K562 (cell line): ENCODE results near the gene PATL2. TPM values are rescaled to one million over a fixed set of nuclear protein-coding genes. Genes with fewer than 3 reads are reported as not detected.
A peak's percentile ranks its signal among the peaks of the same experiment; 100 is the strongest.

Experiments used
- ATAC-seq: fragments of 200-7000 bp; cut with Tn5 transposase; 3 replicates; pipeline ENCODE4 v1.9.1; 2020; ENCODE audit warnings: moderate library complexity
- BruUV-seq: library from RNA; stranded (reverse); fragments of 400-500 nt; replicated peaks from 2 replicates; lab custom pipeline; 2021; lab: Mats Ljungman, UMichigan
- CTCF ChIA-PET: fragments of 300-600 bp; formaldehyde crosslinking; extraction: SDS; loops from one replicate; lab custom pipeline; 2021; ENCODE audit warnings: low intra/inter-chr PET ratio; lab: Yijun Ruan, JAX
- POLR2A ChIA-PET: fragments of 300-600, 350-650 bp; sonication (Branson Sonifier 250); formaldehyde crosslinking; extraction: SDS; loops from one replicate; lab custom pipeline; 2021; ENCODE audit warnings: antibody characterized with exemption, inconsistent platforms; lab: Yijun Ruan, JAX
- DNase-seq, 4 experiments: peaks; one replicate each; pipeline versions ENCODE4 v3.0.0 to v3.0.0-alpha.2; 2011 to 2018; ENCODE audit warnings: low spot score in 3 of 4, mixed read lengths in 3 of 4; ENCODE audit errors: extremely low read depth in 1 of 4
- FAIRE-seq: peaks from 2 replicates; lab custom pipeline; 2011; peaks lifted over from hg19 to GRCh38; lab: Jason Lieb, UNC
- H2AFZ ChIP-seq: 2 replicates; pipeline ENCODE4 v1.6.0; 2011; ENCODE audit warnings: low read depth, low read length, control low read depth, inconsistent platforms
- H3K27ac ChIP-seq: fragments of 200-600 bp; 3 replicates; pipeline ENCODE4 v1.8.0; 2011; ENCODE audit warnings: low read depth, mild to moderate bottlenecking, control low read depth, inconsistent platforms, low read length, moderate library complexity, mixed read lengths; ENCODE audit errors: extremely low read depth
- H3K27me3 ChIP-seq, 2 experiments: fragments of 300-600 bp in 1 of 2; 2 replicates in 1 of 2; 3 replicates in 1 of 2; pipeline versions ENCODE4 v1.6.0 to v1.8.0; 2011; ENCODE audit warnings: inconsistent platforms in 2 of 2, low read length in 2 of 2, mild to moderate bottlenecking in 1 of 2, mixed read lengths in 1 of 2, moderate library complexity in 1 of 2; ENCODE audit not compliant: control insufficient read depth in 2 of 2, insufficient read depth in 2 of 2
- H3K36me3 ChIP-seq: fragments of 300-600 bp; 3 replicates; pipeline ENCODE4 v1.8.0; 2011; ENCODE audit warnings: mild to moderate bottlenecking, low read length, inconsistent platforms; ENCODE audit not compliant: control insufficient read depth, insufficient read depth
- H3K4me1 ChIP-seq, 2 experiments: fragments of 200-600 bp in 1 of 2; replicated peaks in 1 of 2; 2 replicates in 1 of 2; 3 replicates in 1 of 2; pipeline versions ENCODE4 v1.5.1 to v1.8.0; 2011; ENCODE audit warnings: inconsistent platforms in 2 of 2, low read length in 2 of 2, mild to moderate bottlenecking in 1 of 2, mixed read lengths in 1 of 2, moderate library complexity in 1 of 2; ENCODE audit not compliant: control insufficient read depth in 2 of 2, insufficient read depth in 2 of 2
- H3K4me2 ChIP-seq: 2 replicates; pipeline ENCODE4 v1.6.1; 2011; ENCODE audit warnings: low read length, control low read depth, inconsistent platforms, mixed read lengths; ENCODE audit not compliant: insufficient read depth
- H3K4me3 ChIP-seq: fragments of 200-600 bp; sonication (generic), shearing (Covaris generic); 2 replicates; pipeline ENCODE4 v1.5.1; 2016; ENCODE audit warnings: control low read depth, inconsistent platforms
- H3K79me2 ChIP-seq: fragments of 200-600 bp; 3 replicates; pipeline ENCODE4 v1.8.0; 2011; ENCODE audit warnings: low read length, inconsistent platforms; ENCODE audit not compliant: control insufficient read depth, insufficient read depth
- H3K9ac ChIP-seq, 2 experiments: 2 replicates each; pipeline versions ENCODE4 v1.6.0 to v1.6.1; 2011; ENCODE audit warnings: low read depth in 2 of 2, low read length in 2 of 2, control low read depth in 1 of 2, inconsistent platforms in 1 of 2, mild to moderate bottlenecking in 1 of 2, mixed read lengths in 1 of 2; ENCODE audit not compliant: insufficient read depth in 1 of 2
- H3K9me1 ChIP-seq: one replicate; pipeline ENCODE4 v1.6.0; 2011; ENCODE audit warnings: inconsistent platforms, mild to moderate bottlenecking, low read length, moderate library complexity; ENCODE audit not compliant: control insufficient read depth, insufficient read depth
- H3K9me3 ChIP-seq: replicated peaks from 2 replicates; pipeline ENCODE4 v1.5.1; 2011; ENCODE audit warnings: low read depth, low read length, inconsistent platforms; ENCODE audit not compliant: control insufficient read depth, insufficient read depth
- H4K20me1 ChIP-seq: replicated peaks from 2 replicates; pipeline ENCODE4 v1.6.1; 2011; ENCODE audit warnings: low read length, inconsistent platforms, mixed read lengths; ENCODE audit not compliant: control insufficient read depth, insufficient read depth
- ARID2 ChIP-seq: fragments of 450-650 bp; IDR thresholded peaks from 2 replicates; pipeline ENCODE4 v1.6.1; 2017; ENCODE audit warnings: antibody characterized with exemption, mild to moderate bottlenecking
- E2F4 ChIP-seq: sonication (generic); formaldehyde crosslinking; IDR thresholded peaks from 2 replicates; pipeline ENCODE4 v1.8.0; 2022; ENCODE audit warnings: mild to moderate bottlenecking, low read depth, missing genetic modification reagents
- EHMT2 ChIP-seq: fragments of 450-650 bp; IDR thresholded peaks from 2 replicates; pipeline ENCODE4 v1.6.1; 2018; ENCODE audit warnings: antibody characterized with exemption
- NR4A1 ChIP-seq, 2 experiments: fragments of 250-450 bp in 1 of 2; fragments of 450-650 bp in 1 of 2; sonication (Bioruptor Pico) in 1 of 2; IDR thresholded peaks; 2 replicates each; pipeline versions ENCODE4 v1.4.0 to v1.6.1; 2016 to 2020; ENCODE audit warnings: mild to moderate bottlenecking in 2 of 2, missing compliant biosample characterization in 1 of 2, missing genetic modification characterization in 1 of 2, moderate library complexity in 1 of 2
- SMARCC2 ChIP-seq: fragments of 450-650 bp; IDR thresholded peaks from 2 replicates; pipeline ENCODE4 v1.6.1; 2017; ENCODE audit warnings: antibody characterized with exemption, moderate library complexity, mild to moderate bottlenecking, low read depth
- TBP ChIP-seq: optimal IDR thresholded peaks from 2 replicates; pipeline ENCODE3; 2011; ENCODE audit warnings: low read depth, low read length, improper control_type of control experiment
- TFAM ChIP-seq: fragments of 250-450 bp; sonication (Bioruptor Pico); conservative IDR thresholded peaks from 2 replicates; pipeline ENCODE4 v1.5.0; 2021; ENCODE audit warnings: mild to moderate bottlenecking, moderate library complexity
- ZBTB34 ChIP-seq: fragments of 250-450 bp; sonication (Bioruptor Pico); IDR thresholded peaks from 2 replicates; pipeline ENCODE4 v1.8.0; 2021; ENCODE audit warnings: mild to moderate bottlenecking, moderate library complexity
- ZFP91 ChIP-seq: sonication (generic); formaldehyde crosslinking; IDR thresholded peaks from 2 replicates; pipeline ENCODE4 v1.8.0; 2022; ENCODE audit warnings: mild to moderate bottlenecking, missing genetic modification reagents
- ZKSCAN3 ChIP-seq: fragments of 250-450 bp; sonication (Bioruptor Pico); IDR thresholded peaks from 2 replicates; pipeline ENCODE4 v1.4.0; 2020
- ZMIZ1 ChIP-seq, 2 experiments: fragments of 150-350 bp in 1 of 2; IDR thresholded peaks; 2 replicates each; pipeline ENCODE4 v1.6.1; 2012 to 2016; ENCODE audit warnings: low read depth in 2 of 2, low read length in 2 of 2, mild to moderate bottlenecking in 1 of 2, moderate library complexity in 1 of 2
- ZNF561 ChIP-seq: fragments of 450-650 bp; formaldehyde crosslinking; conservative IDR thresholded peaks from 2 replicates; pipeline ENCODE4 v1.4.0; 2020; ENCODE audit warnings: mild to moderate bottlenecking, moderate library complexity
- ZNF785 ChIP-seq: fragments of 250-450 bp; sonication (Bioruptor Pico); IDR thresholded peaks from 2 replicates; pipeline ENCODE4 v1.4.0; 2020; ENCODE audit warnings: mild to moderate bottlenecking
- WGBS: fragments of 100-300 bp; shearing (Covaris generic); methylation state at CpG from one replicate; pipeline ENCODE4 v1.1.6; 2016; ENCODE audit warnings: low coverage, mixed read lengths; ENCODE audit not compliant: insufficient coverage; ENCODE audit errors: missing lambda C conversion rate; 5-methylcytosine and 5-hydroxymethylcytosine counted together
- in situ Hi-C: fragments of 300-500 bp; cut with MboI; formaldehyde crosslinking; loops from 4 replicates; pipeline ENCODE4 v1.15.0; 2018; ENCODE audit warnings: inconsistent platforms, mixed read lengths
- intact Hi-C: fragments of 100-400 bp; cut with micrococcal nuclease; formaldehyde crosslinking; loops from 2 replicates; pipeline ENCODE4 v1.14.2; 2022
- polyA plus RNA-seq, 8 experiments: library from polyadenylated mRNA; depleted of rRNA in 4 of 8; stranded (reverse) in 5 of 8; unstranded in 3 of 8; fragments of >200 nt; fragmentation: Nextera tagmentation in 2 of 8; fragmentation: Illumina TruSeq in 1 of 8; extraction: Ambion mirVana in 2 of 8; extraction: Trizol in 1 of 8; gene quantifications; 2 replicates each; pipeline versions ENCODE4 v1.2.1 to v1.2.3, GENCODE V29; 2011 to 2014; ENCODE audit warnings: inconsistent platforms in 1 of 8, missing spikeins in 1 of 8
- total RNA-seq, 7 experiments: library from RNA; depleted of rRNA in 6 of 7; stranded (reverse); fragments of >200 nt in 6 of 7; fragmentation: Illumina TruSeq in 2 of 7; extraction: Trizol in 2 of 7; gene quantifications; 2 replicates each; pipeline versions ENCODE4 v1.2.1 to v1.2.3, GENCODE V29; 2011 to 2021; ENCODE audit warnings: low replicate concordance in 1 of 7

Gene PATL2
- total and polyA plus RNA-seq, 9 of the 15 experiments (the other 6 are each of a cell fraction or from before 2014, with no cell fraction given) = 0.42 to 1.1 (median 0.86) TPM

GRCh38 chr15:44735482-44736180, 24.5 kb upstream of the PATL2 start:
- Histone ChIP-seq H3K4me2 (peak overlapping the region; percentile 69), H3K27ac (peak overlapping the region; percentile 74), H3K9ac (peak overlapping the region in 1 of 2 experiments; percentile 59; a peak in 2 of 4 replicates), H3K27me3 (no peaks in the 10 kb centered on the region), H4K20me1 (no peaks in the 10 kb centered on the region), H3K36me3 (no peaks in the 10 kb centered on the region), H3K9me3 (no peaks in the 10 kb centered on the region), H3K9me1 (no peaks in the 10 kb centered on the region), H2AFZ (peak overlapping the region; percentile 99), H3K79me2 (no peaks in the 10 kb centered on the region), H3K4me3 (no peak overlapping the region), H3K4me1 (peaks cover 6 to 18% of the 10 kb centered on the region in 2 experiments; a peak in 4 of 5 replicates)
- WGBS = 12% methylated on average over 8 of the region's 8 CpGs
- in situ Hi-C loops = loop anchor here (5.0 kb wide), 1 partner anchor 153 kb away; no protein-coding TSS in a partner anchor
- ATAC-seq (peak; percentile 89), FAIRE-seq (no peak), DNase-seq (peak in 3 of 4 experiments; percentile 16 to 64 (median 47))
- ChIA-PET CTCF (no interaction called here), POLR2A (interaction anchor here (0.6 to 4.6 kb wide), 16 partner anchors 9 to 981 kb away, joined by 3 to 44 read pairs (median 4); partner anchors contain the start of genes B2M, EIF3J, PATL2 and SPG11)
- intact Hi-C loops = loop anchor here (1.0 kb wide), 1 partner anchor 70 kb away; no protein-coding TSS in a partner anchor
- BruUV-seq = no TSS peak
- TF ChIP-seq ARID2 = no peak
- TF ChIP-seq SMARCC2 = no peak; the same call in 1 of the 2 replicates
- TF ChIP-seq ZNF785 (CRISPR knock-in tag) = no peak
- no peak for TF ChIP-seq ZKSCAN3 (CRISPR knock-in tag)
- TF ChIP-seq TBP = no peak
- no peak for TF ChIP-seq ZFP91 (CRISPR knock-in tag)
- no peak for TF ChIP-seq ZBTB34 (CRISPR knock-in tag)
- no peak for TF ChIP-seq NR4A1 (CRISPR knock-in tag; IDR thresholded peaks at IDR 0.05)
- no peak for TF ChIP-seq NR4A1 (tag; IDR thresholded peaks at IDR 0.05)
- no peak for TF ChIP-seq ZNF561
- no peak for TF ChIP-seq ZMIZ1 (IDR thresholded peaks at IDR 0.05; ENCODE audit: low read depth in 2 of 2, low read length in 2 of 2)
- peak; percentile 56; the same call in 1 of the 2 replicates for TF ChIP-seq EHMT2
- no peak for TF ChIP-seq TFAM (CRISPR knock-in tag)
- TF ChIP-seq E2F4 = no peak
